ENCODE data around the gene AGPAT3.

AGPAT3 gene

GRCh38 chr21:43985690-43986251 lies 120.7 kb downstream of the AGPAT3 start:
- no peak for DNase-seq (ENCODE audit: extremely low read depth, low read depth)
- H3K4me3 ChIP-seq (replicated peaks; ENCODE audit: low read depth, low read length), result no peak overlapping the region
- TF ChIP-seq CTCF (IDR thresholded peaks at IDR 0.05; ENCODE audit: low read depth, low read length, missing control alignments), result no peak

- DNase-seq (ENCODE audit: extremely low read depth, low read depth), result no peak
- no peak for TF ChIP-seq CTCF (IDR thresholded peaks at IDR 0.05; ENCODE audit: low read depth, low read length, missing control alignments)
- H3K4me3 ChIP-seq (replicated peaks; ENCODE audit: low read depth, low read length), result no peak overlapping the region
Observed at GRCh38 chr21:43986544-43987451, 121.8 kb downstream of the AGPAT3 start.

- no peak for DNase-seq (ENCODE audit: extremely low read depth, low read depth)
- TF ChIP-seq CTCF (IDR thresholded peaks at IDR 0.05; ENCODE audit: low read depth, low read length, missing control alignments), result no peak
- no peak overlapping the region for H3K4me3 ChIP-seq (replicated peaks; ENCODE audit: low read depth, low read length)
Observed at GRCh38 chr21:43987509-43987908, 122.5 kb downstream of the AGPAT3 start.

- no peak for DNase-seq (ENCODE audit: extremely low read depth, low read depth)
- no peak overlapping the region for H3K4me3 ChIP-seq (replicated peaks; ENCODE audit: low read depth, low read length)
- TF ChIP-seq CTCF (IDR thresholded peaks at IDR 0.05; ENCODE audit: low read depth, low read length, missing control alignments), result no peak
Observed at GRCh38 chr21:43988016-43988415, 123.0 kb downstream of the AGPAT3 start.

GRCh38 chr21:43988506-43989230 lies 123.6 kb downstream of the AGPAT3 start:
- H3K4me3 ChIP-seq (replicated peaks; ENCODE audit: low read depth, low read length), result no peak overlapping the region
- no peak for TF ChIP-seq CTCF (IDR thresholded peaks at IDR 0.05; ENCODE audit: low read depth, low read length, missing control alignments)
- DNase-seq (ENCODE audit: extremely low read depth, low read depth), result no peak

GRCh38 chr21:43989401-43989800 lies 124.4 kb downstream of the AGPAT3 start:
- no peak for DNase-seq (ENCODE audit: extremely low read depth, low read depth)
- no peak overlapping the region for H3K4me3 ChIP-seq (replicated peaks; ENCODE audit: low read depth, low read length)
- TF ChIP-seq CTCF (IDR thresholded peaks at IDR 0.05; ENCODE audit: low read depth, low read length, missing control alignments), result no peak

Measured in HFF-Myc (cell line).